K562 (cell line): ENCODE data around the gene PEX6. TPM values are rescaled to one million over a fixed set of nuclear protein-coding genes. Genes with fewer than 3 reads are reported as not detected.

Source experiments
- ATAC-seq: fragments of 200-7000 bp; cut with Tn5 transposase; 3 replicates; pipeline ENCODE4 v1.9.1; 2020; ENCODE audit warnings: moderate library complexity
- BruUV-seq: library from RNA; stranded (reverse); fragments of 400-500 nt; replicated peaks from 2 replicates; lab custom pipeline; 2021; lab: Mats Ljungman, UMichigan
- CTCF ChIA-PET: fragments of 300-600 bp; formaldehyde crosslinking; extraction: SDS; loops from one replicate; lab custom pipeline; 2021; ENCODE audit warnings: low intra/inter-chr PET ratio; lab: Yijun Ruan, JAX
- POLR2A ChIA-PET: fragments of 300-600, 350-650 bp; sonication (Branson Sonifier 250); formaldehyde crosslinking; extraction: SDS; loops from one replicate; lab custom pipeline; 2021; ENCODE audit warnings: antibody characterized with exemption, inconsistent platforms; lab: Yijun Ruan, JAX
- DNase-seq, 4 experiments: peaks; one replicate each; pipeline versions ENCODE4 v3.0.0 to v3.0.0-alpha.2; 2011 to 2018; ENCODE audit warnings: low spot score in 3 of 4, mixed read lengths in 3 of 4; ENCODE audit errors: extremely low read depth in 1 of 4
- FAIRE-seq: peaks from 2 replicates; lab custom pipeline; 2011; peaks lifted over from hg19 to GRCh38; lab: Jason Lieb, UNC
- H2AFZ ChIP-seq: 2 replicates; pipeline ENCODE4 v1.6.0; 2011; ENCODE audit warnings: low read depth, low read length, control low read depth, inconsistent platforms
- H3K27ac ChIP-seq: fragments of 200-600 bp; 3 replicates; pipeline ENCODE4 v1.8.0; 2011; ENCODE audit warnings: low read depth, mild to moderate bottlenecking, control low read depth, inconsistent platforms, low read length, moderate library complexity, mixed read lengths; ENCODE audit errors: extremely low read depth
- H3K27me3 ChIP-seq, 2 experiments: fragments of 300-600 bp in 1 of 2; 2 replicates in 1 of 2; 3 replicates in 1 of 2; pipeline versions ENCODE4 v1.6.0 to v1.8.0; 2011; ENCODE audit warnings: inconsistent platforms in 2 of 2, low read length in 2 of 2, mild to moderate bottlenecking in 1 of 2, mixed read lengths in 1 of 2, moderate library complexity in 1 of 2; ENCODE audit not compliant: control insufficient read depth in 2 of 2, insufficient read depth in 2 of 2
- H3K36me3 ChIP-seq: fragments of 300-600 bp; 3 replicates; pipeline ENCODE4 v1.8.0; 2011; ENCODE audit warnings: mild to moderate bottlenecking, low read length, inconsistent platforms; ENCODE audit not compliant: control insufficient read depth, insufficient read depth
- H3K4me1 ChIP-seq, 2 experiments: fragments of 200-600 bp in 1 of 2; replicated peaks in 1 of 2; 2 replicates in 1 of 2; 3 replicates in 1 of 2; pipeline versions ENCODE4 v1.5.1 to v1.8.0; 2011; ENCODE audit warnings: inconsistent platforms in 2 of 2, low read length in 2 of 2, mild to moderate bottlenecking in 1 of 2, mixed read lengths in 1 of 2, moderate library complexity in 1 of 2; ENCODE audit not compliant: control insufficient read depth in 2 of 2, insufficient read depth in 2 of 2
- H3K4me2 ChIP-seq: 2 replicates; pipeline ENCODE4 v1.6.1; 2011; ENCODE audit warnings: low read length, control low read depth, inconsistent platforms, mixed read lengths; ENCODE audit not compliant: insufficient read depth
- H3K4me3 ChIP-seq: fragments of 200-600 bp; sonication (generic), shearing (Covaris generic); 2 replicates; pipeline ENCODE4 v1.5.1; 2016; ENCODE audit warnings: control low read depth, inconsistent platforms
- H3K79me2 ChIP-seq: fragments of 200-600 bp; 3 replicates; pipeline ENCODE4 v1.8.0; 2011; ENCODE audit warnings: low read length, inconsistent platforms; ENCODE audit not compliant: control insufficient read depth, insufficient read depth
- H3K9ac ChIP-seq, 2 experiments: 2 replicates each; pipeline versions ENCODE4 v1.6.0 to v1.6.1; 2011; ENCODE audit warnings: low read depth in 2 of 2, low read length in 2 of 2, control low read depth in 1 of 2, inconsistent platforms in 1 of 2, mild to moderate bottlenecking in 1 of 2, mixed read lengths in 1 of 2; ENCODE audit not compliant: insufficient read depth in 1 of 2
- H3K9me1 ChIP-seq: one replicate; pipeline ENCODE4 v1.6.0; 2011; ENCODE audit warnings: inconsistent platforms, mild to moderate bottlenecking, low read length, moderate library complexity; ENCODE audit not compliant: control insufficient read depth, insufficient read depth
- H3K9me3 ChIP-seq: replicated peaks from 2 replicates; pipeline ENCODE4 v1.5.1; 2011; ENCODE audit warnings: low read depth, low read length, inconsistent platforms; ENCODE audit not compliant: control insufficient read depth, insufficient read depth
- H4K20me1 ChIP-seq: replicated peaks from 2 replicates; pipeline ENCODE4 v1.6.1; 2011; ENCODE audit warnings: low read length, inconsistent platforms, mixed read lengths; ENCODE audit not compliant: control insufficient read depth, insufficient read depth
- CEBPG ChIP-seq, 3 experiments: fragments of 200-800 bp in 1 of 3; sonication (Bioruptor generic) in 1 of 3; sonication (generic) in 1 of 3; formaldehyde crosslinking in 1 of 3; IDR thresholded peaks in 2 of 3; conservative IDR thresholded peaks in 1 of 3; 2 replicates each; pipeline versions ENCODE4 v1.6.1 to v1.8.0; 2016 to 2022; ENCODE audit warnings: missing compliant biosample characterization in 2 of 3, missing genetic modification characterization in 2 of 3, mild to moderate bottlenecking in 1 of 3, missing genetic modification reagents in 1 of 3
- KAT7 ChIP-seq: sonication (generic); formaldehyde crosslinking; IDR thresholded peaks from 2 replicates; pipeline ENCODE4 v1.8.0; 2022; ENCODE audit warnings: missing genetic modification reagents, mild to moderate bottlenecking, borderline replicate concordance
- NR2C1 ChIP-seq, 2 experiments: fragments of 450-650 bp; IDR thresholded peaks; 2 replicates each; pipeline ENCODE4 v1.6.1; 2017; ENCODE audit warnings: mild to moderate bottlenecking in 2 of 2, antibody characterized with exemption in 1 of 2, inconsistent platforms in 1 of 2, missing compliant biosample characterization in 1 of 2, missing genetic modification characterization in 1 of 2
- PCBP1 ChIP-seq: fragments of 200-400 bp; formaldehyde crosslinking; IDR thresholded peaks from 2 replicates; pipeline ENCODE4 v1.6.1; 2018; ENCODE audit warnings: mild to moderate bottlenecking, low read depth, low read length; ENCODE audit not compliant: poor library complexity, severe bottlenecking
- RBM25 ChIP-seq: fragments of 200-400 bp; formaldehyde crosslinking; IDR thresholded peaks from 2 replicates; pipeline ENCODE4 v1.6.1; 2018; ENCODE audit warnings: low read length, low read depth, moderate library complexity; ENCODE audit not compliant: severe bottlenecking
- SP2 ChIP-seq: IDR thresholded peaks from 2 replicates; pipeline ENCODE4 v1.6.1; 2011; ENCODE audit warnings: mild to moderate bottlenecking, low read depth, low read length, moderate library complexity; ENCODE audit not compliant: poor library complexity, severe bottlenecking; ENCODE audit errors: extremely low read depth
- XRCC4 ChIP-seq: IDR thresholded peaks from one replicate; pipeline ENCODE4 v1.6.1; 2011; ENCODE audit not compliant: insufficient read depth, insufficient read length; ENCODE audit errors: extremely low read depth
- ZBTB9 ChIP-seq: fragments of 450-650 bp; formaldehyde crosslinking; IDR thresholded peaks from 2 replicates; pipeline ENCODE4 v1.4.0; 2020; ENCODE audit warnings: mild to moderate bottlenecking, moderate library complexity
- ZKSCAN3 ChIP-seq: fragments of 250-450 bp; sonication (Bioruptor Pico); IDR thresholded peaks from 2 replicates; pipeline ENCODE4 v1.4.0; 2020
- ZNF395 ChIP-seq: fragments of 200-800 bp; sonication (Bioruptor generic); IDR thresholded peaks from 2 replicates; pipeline ENCODE4 v1.6.1; 2017; ENCODE audit warnings: missing genetic modification characterization, missing compliant biosample characterization
- ZNF740 ChIP-seq, 3 experiments: fragments of 200-800 bp in 1 of 3; sonication (Bioruptor generic) in 1 of 3; sonication (generic) in 1 of 3; formaldehyde crosslinking in 1 of 3; IDR thresholded peaks; 2 replicates each; pipeline versions ENCODE4 v1.6.1 to v1.8.0; 2016 to 2022; ENCODE audit warnings: mild to moderate bottlenecking in 2 of 3, missing compliant biosample characterization in 2 of 3, missing genetic modification characterization in 2 of 3, missing genetic modification reagents in 1 of 3
- WGBS: fragments of 100-300 bp; shearing (Covaris generic); methylation state at CpG from one replicate; pipeline ENCODE4 v1.1.6; 2016; ENCODE audit warnings: low coverage, mixed read lengths; ENCODE audit not compliant: insufficient coverage; ENCODE audit errors: missing lambda C conversion rate; 5-methylcytosine and 5-hydroxymethylcytosine counted together
- in situ Hi-C: fragments of 300-500 bp; cut with MboI; formaldehyde crosslinking; loops from 4 replicates; pipeline ENCODE4 v1.15.0; 2018; ENCODE audit warnings: inconsistent platforms, mixed read lengths
- intact Hi-C: fragments of 100-400 bp; cut with micrococcal nuclease; formaldehyde crosslinking; loops from 2 replicates; pipeline ENCODE4 v1.14.2; 2022
- polyA plus RNA-seq, 8 experiments: library from polyadenylated mRNA; depleted of rRNA in 4 of 8; stranded (reverse) in 5 of 8; unstranded in 3 of 8; fragments of >200 nt; fragmentation: Nextera tagmentation in 2 of 8; fragmentation: Illumina TruSeq in 1 of 8; extraction: Ambion mirVana in 2 of 8; extraction: Trizol in 1 of 8; gene quantifications; 2 replicates each; pipeline versions ENCODE4 v1.2.1 to v1.2.3, GENCODE V29; 2011 to 2014; ENCODE audit warnings: inconsistent platforms in 1 of 8, missing spikeins in 1 of 8
- total RNA-seq, 7 experiments: library from RNA; depleted of rRNA in 6 of 7; stranded (reverse); fragments of >200 nt in 6 of 7; fragmentation: Illumina TruSeq in 2 of 7; extraction: Trizol in 2 of 7; gene quantifications; 2 replicates each; pipeline versions ENCODE4 v1.2.1 to v1.2.3, GENCODE V29; 2011 to 2021; ENCODE audit warnings: low replicate concordance in 1 of 7

The PEX6 gene
- total and polyA plus RNA-seq, 9 of the 15 experiments (the other 6 are each of a cell fraction or from before 2014, with no cell fraction given) = 0.17 to 20.8 (median 6.9) TPM

- peak; percentile 93 for TF ChIP-seq ZNF395
These were observed 42.5 kb upstream of the PEX6 start, which contains the start of gene RRP36 (continued) for GRCh38 chr6:43021270-43022047.

GRCh38 chr6:43020847-43021246 is 41.9 kb upstream of the PEX6 start:
- Histone ChIP-seq H3K4me2 (peak overlapping the region; percentile 100), H3K9me3 (no peaks in the 10 kb centered on the region), H2AFZ (peak overlapping the region; percentile 94), H4K20me1 (no peaks in the 10 kb centered on the region), H3K27ac (peak overlapping the region; percentile 83), H3K27me3 (no peaks in the 10 kb centered on the region), H3K9me1 (no peaks in the 10 kb centered on the region), H3K4me1 (peaks cover 37 to 39% of the 10 kb centered on the region in 2 experiments), H3K4me3 (peak overlapping the region; percentile 72), H3K36me3 (peaks cover 80% of the 10 kb centered on the region), H3K9ac (peak overlapping the region; percentile 82 to 94), H3K79me2 (peaks cover 59% of the 10 kb centered on the region)
- in situ Hi-C loops = no loop called here
- POLR2A ChIA-PET = interaction anchor here (0.6 to 2.5 kb wide), 11 partner anchors 9 to 185 kb away, joined by 3 to 17 read pairs (median 4); partner anchors contain the start of genes CNPY3, CUL7 and PEX6
- intact Hi-C loops = no loop called here
- peak in 3 of 4 experiments; percentile 50 to 61 (median 55) for DNase-seq
- BruUV-seq = no TSS peak
- FAIRE-seq = peak; percentile 37
- 48% methylated on average over 3 of the region's 5 CpGs for WGBS
- ATAC-seq = peak; percentile 34
- CTCF ChIA-PET = no interaction called here
- TF ChIP-seq PCBP1 (peak; percentile 2), CEBPG (CRISPR knock-in tag; IDR thresholded peaks at IDR 0.05) (0 out of 2 replicates have a peak, but pooled peaks have one; percentile 8), CEBPG (tag; conservative IDR thresholded peaks at IDR 0.05 in 1 of 2, IDR thresholded peaks at IDR 0.05 in 1 of 2) (no peak), NR2C1 (IDR thresholded peaks at IDR 0.05) (no peak), NR2C1 (tag; IDR thresholded peaks at IDR 0.05) (0 out of 2 replicates have a peak, but pooled peaks have one; percentile 21), RBM25 (no peak), ZKSCAN3 (CRISPR knock-in tag) (no peak), ZNF740 (CRISPR knock-in tag; IDR thresholded peaks at IDR 0.05) (no peak), ZNF740 (tag; IDR thresholded peaks at IDR 0.05) (peak in 1 of 2 experiments; percentile 1; a peak in 1 of 4 replicates), XRCC4 (no peak), SP2 (no peak), KAT7 (CRISPR knock-in tag) (no peak), ZBTB9 (CRISPR knock-in tag) (no peak)
